ENCODE measurements around the gene EIF4E1B.

GRCh38 chr5:176588297-176588696, 42.2 kb upstream of the EIF4E1B start:
- no peak for TF ChIP-seq CTCF (IDR thresholded peaks at IDR 0.05; ENCODE audit: low read depth, low read length, missing input control)
- TF ChIP-seq REST (IDR thresholded peaks at IDR 0.05) = no peak
- TF ChIP-seq YY1 (IDR thresholded peaks at IDR 0.05) = no peak
- no peak for TF ChIP-seq RAD21 (IDR thresholded peaks at IDR 0.05)

All from liver (tissue), 3 donors.